Measurements from ENCODE around the gene NELL2. TPM values are rescaled to one million over a fixed set of nuclear protein-coding genes. Genes with fewer than 3 reads are reported as not detected.

The NELL2 gene
- polyA plus RNA-seq, 1 of the 3 experiments (the other 2 are of a cell fraction), result 0.35 TPM

DNA sequence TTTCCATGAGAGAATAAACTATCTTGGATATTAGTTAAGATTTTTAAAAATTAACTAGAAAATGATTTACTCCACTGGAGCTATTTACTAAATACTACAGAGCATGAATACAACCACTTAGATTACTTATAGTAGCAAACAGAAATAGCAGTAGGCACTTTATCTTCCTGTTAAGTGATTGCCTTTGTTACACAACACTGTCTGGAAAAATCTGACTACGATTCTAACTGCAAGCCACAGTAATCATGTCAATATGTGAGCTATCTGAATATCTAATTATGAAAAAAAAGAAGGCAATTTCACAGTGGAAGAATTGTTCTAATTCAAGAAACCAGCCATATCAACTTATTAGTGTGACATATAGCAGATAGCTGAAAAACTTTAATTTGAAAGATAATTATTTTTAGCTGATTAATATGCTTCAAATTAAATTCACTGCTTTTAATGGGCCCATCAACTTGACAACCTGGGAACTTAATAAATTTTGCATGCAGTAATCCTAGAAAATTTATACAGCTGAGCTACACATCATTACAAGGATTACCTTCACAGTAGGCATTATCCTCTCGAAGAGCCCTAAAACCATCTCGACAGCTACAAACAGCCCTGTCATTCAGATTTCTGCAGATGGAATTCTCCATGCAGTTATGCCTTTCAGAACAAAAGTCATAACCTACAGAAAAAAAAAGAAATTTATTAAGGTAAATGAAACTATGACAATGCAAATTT lies 172.8 kb downstream of the NELL2 start:
- ChIA-PET POLR2A (no interaction called here), CTCF (interaction anchor here (0.7 to 1.2 kb wide), 4 partner anchors 48 to 911 kb away, joined by 3 read pairs; no protein-coding TSS in a partner anchor)
- no peak overlapping the region for H2AFZ ChIP-seq (ENCODE audit: low read depth)
- no peak overlapping the region for H3K4me3 ChIP-seq (ENCODE audit: low read depth in 2 of 2, low read length in 1 of 2)
- no peaks in the 10 kb centered on the region for H3F3A ChIP-seq (replicated peaks; ENCODE audit: insufficient read depth)
- no peaks in the 10 kb centered on the region for H3K9me3 ChIP-seq
- H3K79me2 ChIP-seq (ENCODE audit: insufficient read depth), result no peaks in the 10 kb centered on the region
- TF ChIP-seq FOXM1 (IDR thresholded peaks at IDR 0.05; ENCODE audit: low read depth), result no peak
- TF ChIP-seq, protein P1, sequence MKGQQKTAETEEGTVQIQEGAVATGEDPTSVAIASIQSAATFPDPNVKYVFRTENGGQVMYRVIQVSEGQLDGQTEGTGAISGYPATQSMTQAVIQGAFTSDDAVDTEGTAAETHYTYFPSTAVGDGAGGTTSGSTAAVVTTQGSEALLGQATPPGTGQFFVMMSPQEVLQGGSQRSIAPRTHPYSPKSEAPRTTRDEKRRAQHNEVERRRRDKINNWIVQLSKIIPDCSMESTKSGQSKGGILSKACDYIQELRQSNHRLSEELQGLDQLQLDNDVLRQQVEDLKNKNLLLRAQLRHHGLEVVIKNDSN (IDR thresholded peaks at IDR 0.05; ENCODE audit: borderline replicate concordance, low read depth), result no peak
- no peak for TF ChIP-seq SMC3 (IDR thresholded peaks at IDR 0.05; ENCODE audit: low read depth, low read length)
- TF ChIP-seq TCF12 (IDR thresholded peaks at IDR 0.05), result no peak
- TF ChIP-seq, protein P2, sequence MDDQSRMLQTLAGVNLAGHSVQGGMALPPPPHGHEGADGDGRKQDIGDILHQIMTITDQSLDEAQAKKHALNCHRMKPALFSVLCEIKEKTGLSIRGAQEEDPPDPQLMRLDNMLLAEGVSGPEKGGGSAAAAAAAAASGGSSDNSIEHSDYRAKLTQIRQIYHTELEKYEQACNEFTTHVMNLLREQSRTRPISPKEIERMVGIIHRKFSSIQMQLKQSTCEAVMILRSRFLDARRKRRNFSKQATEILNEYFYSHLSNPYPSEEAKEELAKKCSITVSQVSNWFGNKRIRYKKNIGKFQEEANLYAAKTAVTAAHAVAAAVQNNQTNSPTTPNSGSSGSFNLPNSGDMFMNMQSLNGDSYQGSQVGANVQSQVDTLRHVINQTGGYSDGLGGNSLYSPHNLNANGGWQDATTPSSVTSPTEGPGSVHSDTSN (IDR thresholded peaks at IDR 0.05), result no peak
- TF ChIP-seq EP300 (IDR thresholded peaks at IDR 0.05; ENCODE audit: borderline replicate concordance in 1 of 2, low read depth in 1 of 2, low read length in 1 of 2), result no peak; a peak in 1 of 4 replicates
- TF ChIP-seq TAF1 (IDR thresholded peaks at IDR 0.05; ENCODE audit: borderline replicate concordance, low read depth, low read length), result no peak
- H3K4me1 ChIP-seq (ENCODE audit: control insufficient read depth in 1 of 2, insufficient read depth in 2 of 2, low read depth in 1 of 2, low read length in 1 of 2), result peaks cover 0 to 6% of the 10 kb centered on the region in 2 experiments; a peak in 2 of 4 replicates
- no peaks in the 10 kb centered on the region for H3K36me3 ChIP-seq (replicated peaks in 1 of 2; ENCODE audit: control insufficient read depth in 1 of 2, insufficient read depth in 2 of 2, low read length in 1 of 2)
- H3K9me2 ChIP-seq, result no peaks in the 10 kb centered on the region
- no peaks in the 10 kb centered on the region for H3K27me3 ChIP-seq (ENCODE audit: insufficient read depth)
- no peak overlapping the region for H3K4me2 ChIP-seq
- H4K20me1 ChIP-seq (ENCODE audit: insufficient read depth), result no peaks in the 10 kb centered on the region
- H3K27ac ChIP-seq (ENCODE audit: low read depth in 2 of 2, low read length in 1 of 2), result no peak overlapping the region
- 32% methylated on average over 3 of the region's 3 CpGs for WGBS (ENCODE audit: low lambda C conversion rate)
- no peak for DNase-seq
- H3K9ac ChIP-seq, result no peak overlapping the region

DNA sequence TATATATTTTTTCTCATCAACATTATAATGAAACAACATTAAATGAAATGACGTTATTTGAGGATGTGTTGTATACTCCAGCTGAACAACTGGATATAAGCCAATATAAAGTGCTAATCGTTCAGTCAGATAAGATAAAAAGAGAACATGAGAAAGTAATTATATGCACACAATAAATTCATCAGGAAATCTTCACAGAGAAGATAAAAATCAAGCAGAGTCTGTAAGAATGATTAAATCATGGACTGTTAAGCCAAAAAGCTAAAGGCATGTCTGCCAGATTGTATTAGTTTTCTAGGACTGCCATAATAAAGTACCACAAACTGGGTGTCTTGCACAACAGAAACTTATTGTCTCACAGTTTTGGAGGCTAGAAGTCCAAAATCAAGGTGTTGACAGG lies 178.6 kb downstream of the NELL2 start:
- Histone ChIP-seq H3K4me1 (ENCODE audit: control insufficient read depth in 1 of 2, insufficient read depth in 2 of 2, low read depth in 1 of 2, low read length in 1 of 2) (peaks cover 0 to 10% of the 10 kb centered on the region in 2 experiments; a peak in 2 of 4 replicates), H3K9me2 (no peaks in the 10 kb centered on the region), H3K79me2 (ENCODE audit: insufficient read depth) (no peaks in the 10 kb centered on the region), H2AFZ (ENCODE audit: low read depth) (no peak overlapping the region), H3K36me3 (replicated peaks in 1 of 2; ENCODE audit: control insufficient read depth in 1 of 2, insufficient read depth in 2 of 2, low read length in 1 of 2) (no peaks in the 10 kb centered on the region), H3K4me2 (no peak overlapping the region), H3F3A (replicated peaks; ENCODE audit: insufficient read depth) (no peaks in the 10 kb centered on the region), H3K27me3 (ENCODE audit: insufficient read depth) (no peaks in the 10 kb centered on the region), H3K9me3 (no peaks in the 10 kb centered on the region), H3K4me3 (ENCODE audit: low read depth in 2 of 2, low read length in 1 of 2) (no peak overlapping the region), H3K27ac (ENCODE audit: low read depth in 2 of 2, low read length in 1 of 2) (no peak overlapping the region), H3K9ac (no peak overlapping the region), H4K20me1 (ENCODE audit: insufficient read depth) (no peaks in the 10 kb centered on the region)
- POLR2A ChIA-PET, result no interaction called here
- 4% methylated on average over 2 of the region's 2 CpGs for WGBS (ENCODE audit: low lambda C conversion rate)
- peak; percentile 25 for TF ChIP-seq CHD2 (IDR thresholded peaks at IDR 0.05; ENCODE audit: low read length, partially characterized antibody)
- TF ChIP-seq RCOR1 (IDR thresholded peaks at IDR 0.05; ENCODE audit: low read length), result peak; percentile 88
- peak in 1 of 2 experiments; percentile 80; a peak in 2 of 4 replicates for TF ChIP-seq EP300 (IDR thresholded peaks at IDR 0.05; ENCODE audit: borderline replicate concordance in 1 of 2, low read depth in 1 of 2, low read length in 1 of 2)
- peak; percentile 61 for TF ChIP-seq GATA2 (CRISPR knock-in tag; IDR thresholded peaks at IDR 0.05)
- TF ChIP-seq MXI1 (IDR thresholded peaks at IDR 0.05; ENCODE audit: low read depth, low read length), result no peak
- CTCF ChIA-PET, result interaction anchor here (1.9 kb wide), 1 partner anchor 57 kb away, joined by 5 read pairs; no protein-coding TSS in a partner anchor
- no peak for DNase-seq

Data from SK-N-SH (cell line).